SK-N-SH (cell line): ENCODE data around the gene ACTN3.

Experiments used
- NFIC ChIP-seq: IDR thresholded peaks from 2 replicates; pipeline ENCODE4 v1.4.0; 2012; ENCODE audit warnings: borderline replicate concordance
- PBX3 ChIP-seq: IDR thresholded peaks from 2 replicates; pipeline ENCODE4; 2012
- RFX5 ChIP-seq: IDR thresholded peaks from 2 replicates; pipeline ENCODE4 v1.6.1; 2012; ENCODE audit warnings: mild to moderate bottlenecking, improper control_type of control experiment, low read length
- SIN3A ChIP-seq: IDR thresholded peaks from 2 replicates; pipeline ENCODE4 v1.6.1; 2012; ENCODE audit warnings: low read depth, mild to moderate bottlenecking, low read length, moderate library complexity, borderline replicate concordance
- ZBTB33 ChIP-seq: IDR thresholded peaks from 2 replicates; pipeline ENCODE4 v1.4.0; 2012; ENCODE audit warnings: low read depth, borderline replicate concordance
- TF ChIP-seq, protein P1 (sequence below): fragments of 200-600 bp; sonication (generic); IDR thresholded peaks from 2 replicates; pipeline ENCODE4 v1.6.1; 2017; ENCODE audit warnings: antibody characterized with exemption, mild to moderate bottlenecking, moderate library complexity
- TF ChIP-seq, protein P2 (sequence below): IDR thresholded peaks from 2 replicates; pipeline ENCODE4 v1.4.0; 2012; ENCODE audit warnings: low read depth

GRCh38 chr11:66570079-66570849 lies 23.6 kb downstream of the ACTN3 start:
- TF ChIP-seq, protein P1, sequence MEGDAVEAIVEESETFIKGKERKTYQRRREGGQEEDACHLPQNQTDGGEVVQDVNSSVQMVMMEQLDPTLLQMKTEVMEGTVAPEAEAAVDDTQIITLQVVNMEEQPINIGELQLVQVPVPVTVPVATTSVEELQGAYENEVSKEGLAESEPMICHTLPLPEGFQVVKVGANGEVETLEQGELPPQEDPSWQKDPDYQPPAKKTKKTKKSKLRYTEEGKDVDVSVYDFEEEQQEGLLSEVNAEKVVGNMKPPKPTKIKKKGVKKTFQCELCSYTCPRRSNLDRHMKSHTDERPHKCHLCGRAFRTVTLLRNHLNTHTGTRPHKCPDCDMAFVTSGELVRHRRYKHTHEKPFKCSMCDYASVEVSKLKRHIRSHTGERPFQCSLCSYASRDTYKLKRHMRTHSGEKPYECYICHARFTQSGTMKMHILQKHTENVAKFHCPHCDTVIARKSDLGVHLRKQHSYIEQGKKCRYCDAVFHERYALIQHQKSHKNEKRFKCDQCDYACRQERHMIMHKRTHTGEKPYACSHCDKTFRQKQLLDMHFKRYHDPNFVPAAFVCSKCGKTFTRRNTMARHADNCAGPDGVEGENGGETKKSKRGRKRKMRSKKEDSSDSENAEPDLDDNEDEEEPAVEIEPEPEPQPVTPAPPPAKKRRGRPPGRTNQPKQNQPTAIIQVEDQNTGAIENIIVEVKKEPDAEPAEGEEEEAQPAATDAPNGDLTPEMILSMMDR = no peak
- TF ChIP-seq ZBTB33 (no peak), PBX3 (no peak), SIN3A (no peak), RFX5 (no peak), NFIC (no peak)
- TF ChIP-seq, protein P2, sequence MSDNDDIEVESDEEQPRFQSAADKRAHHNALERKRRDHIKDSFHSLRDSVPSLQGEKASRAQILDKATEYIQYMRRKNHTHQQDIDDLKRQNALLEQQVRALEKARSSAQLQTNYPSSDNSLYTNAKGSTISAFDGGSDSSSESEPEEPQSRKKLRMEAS = no peak
